SK-N-SH (cell line): ENCODE measurements around the gene FNDC11. TPM values are rescaled to one million over a fixed set of nuclear protein-coding genes. Genes with fewer than 3 reads are reported as not detected.

Experiments used
- CTCF ChIA-PET: fragments of 300-600, 350-600 bp; formaldehyde crosslinking; extraction: SDS; loops from one replicate; lab custom pipeline; 2021; lab: Yijun Ruan, JAX
- POLR2A ChIA-PET: fragments of 350-600 bp; sonication (Branson Sonifier 250); formaldehyde crosslinking; extraction: SDS; loops from one replicate; lab custom pipeline; 2020; ENCODE audit warnings: antibody characterized with exemption, inconsistent platforms; lab: Yijun Ruan, JAX
- DNase-seq: peaks from one replicate; pipeline ENCODE4 v3.0.0; 2012
- H2AFZ ChIP-seq: fragments of 200-600 bp; sonication (generic); 2 replicates; pipeline ENCODE4 v1.8.1; 2016; ENCODE audit warnings: antibody characterized with exemption, mild to moderate bottlenecking, low read depth
- H3F3A ChIP-seq: fragments of 200-600 bp; sonication (generic); replicated peaks from 2 replicates; pipeline ENCODE3; 2016; ENCODE audit warnings: antibody characterized with exemption, mild to moderate bottlenecking; ENCODE audit not compliant: insufficient read depth
- H3K27ac ChIP-seq, 2 experiments: fragments of 200-500 bp in 1 of 2; fragments of 200-600 bp in 1 of 2; sonication (Bioruptor generic) in 1 of 2; sonication (generic), shearing (Covaris generic) in 1 of 2; 2 replicates each; pipeline versions ENCODE4 v1.5.1 to v1.6.1; 2014 to 2016; ENCODE audit warnings: low read depth in 2 of 2, inconsistent platforms in 1 of 2, low read length in 1 of 2, mild to moderate bottlenecking in 1 of 2, mixed read lengths in 1 of 2
- H3K27me3 ChIP-seq: fragments of 200-600 bp; sonication (generic), shearing (Covaris generic); 2 replicates; pipeline ENCODE4 v1.6.1; 2016; ENCODE audit warnings: mixed run types; ENCODE audit not compliant: insufficient read depth
- H3K36me3 ChIP-seq, 2 experiments: fragments of 200-500 bp in 1 of 2; fragments of 200-600 bp in 1 of 2; sonication (Bioruptor generic) in 1 of 2; sonication (generic) in 1 of 2; replicated peaks in 1 of 2; 2 replicates each; pipeline versions ENCODE3 to v1.5.1; 2014 to 2016; ENCODE audit warnings: low read length in 1 of 2, mild to moderate bottlenecking in 1 of 2; ENCODE audit not compliant: insufficient read depth in 2 of 2, control insufficient read depth in 1 of 2
- H3K4me1 ChIP-seq, 2 experiments: fragments of 200-500 bp in 1 of 2; fragments of 200-600 bp in 1 of 2; sonication (Bioruptor generic) in 1 of 2; sonication (generic), shearing (Covaris generic) in 1 of 2; 2 replicates each; pipeline versions ENCODE4 v1.5.1 to v1.6.1; 2014 to 2016; ENCODE audit warnings: low read depth in 1 of 2, low read length in 1 of 2, mixed run types in 1 of 2; ENCODE audit not compliant: insufficient read depth in 2 of 2, control insufficient read depth in 1 of 2
- H3K4me2 ChIP-seq: fragments of 200-600 bp; sonication (generic), shearing (Covaris generic); 2 replicates; pipeline ENCODE4 v1.6.1; 2017; ENCODE audit warnings: mixed run types
- H3K4me3 ChIP-seq, 2 experiments: fragments of 200-500 bp in 1 of 2; fragments of 200-600 bp in 1 of 2; sonication (Bioruptor generic) in 1 of 2; sonication (generic), shearing (Covaris generic) in 1 of 2; 2 replicates each; pipeline versions ENCODE4 v1.5.1 to v1.8.1; 2014 to 2016; ENCODE audit warnings: low read depth in 2 of 2, inconsistent platforms in 1 of 2, low read length in 1 of 2, mild to moderate bottlenecking in 1 of 2, mixed read lengths in 1 of 2, moderate library complexity in 1 of 2
- H3K79me2 ChIP-seq: fragments of 200-600 bp; sonication (generic); 2 replicates; pipeline ENCODE4 v1.8.1; 2017; ENCODE audit warnings: mild to moderate bottlenecking; ENCODE audit not compliant: insufficient read depth
- H3K9ac ChIP-seq: fragments of 200-600 bp; sonication (generic); 2 replicates; pipeline ENCODE4 v1.6.1; 2017; ENCODE audit warnings: mixed run types
- H3K9me2 ChIP-seq: fragments of 200-600 bp; sonication (generic); 2 replicates; pipeline ENCODE4 v1.6.1; 2017; ENCODE audit warnings: mixed run types
- H3K9me3 ChIP-seq: fragments of 200-600 bp; sonication (generic); 2 replicates; pipeline ENCODE4 v1.6.1; 2017; ENCODE audit warnings: mixed run types, mild to moderate bottlenecking, moderate library complexity
- H4K20me1 ChIP-seq: fragments of 200-600 bp; sonication (generic); 2 replicates; pipeline ENCODE4 v1.6.1; 2017; ENCODE audit warnings: mild to moderate bottlenecking, mixed run types; ENCODE audit not compliant: insufficient read depth
- ELF1 ChIP-seq: IDR thresholded peaks from 2 replicates; pipeline ENCODE4 v1.4.0; 2012
- FOSL2 ChIP-seq: IDR thresholded peaks from 2 replicates; pipeline ENCODE4 v1.4.0; 2012; ENCODE audit warnings: low read depth, mild to moderate bottlenecking, moderate library complexity, borderline replicate concordance
- GATA2 ChIP-seq: sonication (generic); formaldehyde crosslinking; IDR thresholded peaks from 2 replicates; pipeline ENCODE4 v1.5.0; 2020; ENCODE audit warnings: mild to moderate bottlenecking, missing genetic modification reagents
- JUND ChIP-seq: IDR thresholded peaks from 2 replicates; pipeline ENCODE4 v1.4.0; 2012
- MAX ChIP-seq: IDR thresholded peaks from 2 replicates; pipeline ENCODE4 v1.4.0; 2012; ENCODE audit warnings: low read depth
- MXI1 ChIP-seq: IDR thresholded peaks from 2 replicates; pipeline ENCODE4 v1.6.1; 2012; ENCODE audit warnings: mild to moderate bottlenecking, low read depth, low read length, improper control_type of control experiment
- POLR2AphosphoS5 ChIP-seq: IDR thresholded peaks from 2 replicates; pipeline ENCODE4 v1.6.1; 2012; ENCODE audit warnings: low read depth, low read length
- RCOR1 ChIP-seq: fragments of 150-350 bp; IDR thresholded peaks from 2 replicates; pipeline ENCODE4 v1.6.1; 2017; ENCODE audit warnings: antibody characterized with exemption, low read length
- RXRA ChIP-seq: IDR thresholded peaks from 2 replicates; pipeline ENCODE4 v1.4.0; 2012; ENCODE audit warnings: low read depth, mild to moderate bottlenecking, borderline replicate concordance
- SIN3A ChIP-seq: IDR thresholded peaks from 2 replicates; pipeline ENCODE4 v1.6.1; 2012; ENCODE audit warnings: low read depth, mild to moderate bottlenecking, low read length, moderate library complexity, borderline replicate concordance
- USF1 ChIP-seq: IDR thresholded peaks from 2 replicates; pipeline ENCODE4 v1.4.0; 2012; ENCODE audit warnings: low read depth, borderline replicate concordance
- USF2 ChIP-seq: fragments of 150-350 bp; IDR thresholded peaks from 2 replicates; pipeline ENCODE4 v1.6.1; 2017; ENCODE audit warnings: antibody characterized with exemption, low read length, low read depth, borderline replicate concordance
- ZBTB33 ChIP-seq: IDR thresholded peaks from 2 replicates; pipeline ENCODE4 v1.4.0; 2012; ENCODE audit warnings: low read depth, borderline replicate concordance
- WGBS: methylation state at CpG from one replicate; pipeline ENCODE4 v1.1.6; 2017; ENCODE audit warnings: low lambda C conversion rate; 5-methylcytosine and 5-hydroxymethylcytosine counted together
- polyA plus RNA-seq, 3 experiments: library from polyadenylated mRNA; depleted of rRNA; stranded (reverse); fragments of >200 nt; gene quantifications; 2 replicates each; pipeline ENCODE4 v1.2.3, GENCODE V29; 2012

FNDC11 gene
- polyA plus RNA-seq, 1 of the 3 experiments (the other 2 are of a cell fraction), result 5.5 TPM

- no peak overlapping the region for H3K9ac ChIP-seq
- no peaks in the 10 kb centered on the region for H3K79me2 ChIP-seq
- no peak overlapping the region for H3K27ac ChIP-seq
- CTCF ChIA-PET, result interaction anchor here (1.0 to 8.2 kb wide), 2 partner anchors 8 to 12 kb away, joined by 3 to 66 read pairs; partner anchors contain the start of gene PTK6
- DNase-seq, result no peak
- no peak for TF ChIP-seq USF1
- TF ChIP-seq FOSL2, result no peak
- no peak for TF ChIP-seq RCOR1
- no peak for TF ChIP-seq ELF1
- no peak for TF ChIP-seq POLR2AphosphoS5
- no peak for TF ChIP-seq ZBTB33
- TF ChIP-seq GATA2 (CRISPR knock-in tag), result no peak
- no peak for TF ChIP-seq USF2
- no peak for TF ChIP-seq RXRA
- TF ChIP-seq SIN3A, result no peak
- no peak for TF ChIP-seq MXI1
- no peak for TF ChIP-seq MAX
- TF ChIP-seq JUND, result no peak
- H2AFZ ChIP-seq, result no peak overlapping the region
- H3K9me3 ChIP-seq, result no peaks in the 10 kb centered on the region
- no peaks in the 10 kb centered on the region for H3K27me3 ChIP-seq
- peaks cover 3% of the 10 kb centered on the region for H3F3A ChIP-seq
- H3K4me1 ChIP-seq, result no peaks in the 10 kb centered on the region; a peak in 1 of 4 replicates
- H3K36me3 ChIP-seq, result no peaks in the 10 kb centered on the region
- no peaks in the 10 kb centered on the region for H3K9me2 ChIP-seq
- H3K4me3 ChIP-seq, result no peak overlapping the region
- no peak overlapping the region for H3K4me2 ChIP-seq
- 83% methylated on average over 31 of the region's 58 CpGs for WGBS
- no peaks in the 10 kb centered on the region for H4K20me1 ChIP-seq
- POLR2A ChIA-PET, result no interaction called here
Observed at GRCh38 chr20:63546956-63547724, 6.8 kb upstream of the FNDC11 start.
